Activated T-cell treated with anti-CD3 and anti-CD28 coated beads, Interleukin-2, amount 50 U/mL, for 24 hours (primary cell): ENCODE measurements around the gene ARHGEF37.
A peak's percentile ranks its signal among the peaks of the same experiment; 100 is the strongest.

Source experiments
- DNase-seq: peaks from one replicate; pipeline ENCODE4 v3.0.0-alpha.2; 2020
- H3K27ac Mint-ChIP-seq: 2 replicates; pipeline ENCODE4 v1.8.0; 2020; ENCODE audit warnings: mild to moderate bottlenecking, mixed read lengths
- H3K27me3 Mint-ChIP-seq: 2 replicates; pipeline ENCODE4 v1.8.0; 2020; ENCODE audit warnings: mixed read lengths
- H3K36me3 Mint-ChIP-seq: 2 replicates; pipeline ENCODE4 v1.8.0; 2020; ENCODE audit warnings: low read depth, mixed read lengths
- H3K4me1 Mint-ChIP-seq: 2 replicates; pipeline ENCODE4 v1.8.0; 2020; ENCODE audit warnings: low read depth, mixed read lengths
- H3K4me3 Mint-ChIP-seq: 2 replicates; pipeline ENCODE4 v1.8.0; 2020; ENCODE audit warnings: mild to moderate bottlenecking, moderate library complexity, mixed read lengths
- H3K9me3 Mint-ChIP-seq: 2 replicates; pipeline ENCODE4 v1.8.0; 2020; ENCODE audit warnings: mixed read lengths

Gene ARHGEF37

DNA sequence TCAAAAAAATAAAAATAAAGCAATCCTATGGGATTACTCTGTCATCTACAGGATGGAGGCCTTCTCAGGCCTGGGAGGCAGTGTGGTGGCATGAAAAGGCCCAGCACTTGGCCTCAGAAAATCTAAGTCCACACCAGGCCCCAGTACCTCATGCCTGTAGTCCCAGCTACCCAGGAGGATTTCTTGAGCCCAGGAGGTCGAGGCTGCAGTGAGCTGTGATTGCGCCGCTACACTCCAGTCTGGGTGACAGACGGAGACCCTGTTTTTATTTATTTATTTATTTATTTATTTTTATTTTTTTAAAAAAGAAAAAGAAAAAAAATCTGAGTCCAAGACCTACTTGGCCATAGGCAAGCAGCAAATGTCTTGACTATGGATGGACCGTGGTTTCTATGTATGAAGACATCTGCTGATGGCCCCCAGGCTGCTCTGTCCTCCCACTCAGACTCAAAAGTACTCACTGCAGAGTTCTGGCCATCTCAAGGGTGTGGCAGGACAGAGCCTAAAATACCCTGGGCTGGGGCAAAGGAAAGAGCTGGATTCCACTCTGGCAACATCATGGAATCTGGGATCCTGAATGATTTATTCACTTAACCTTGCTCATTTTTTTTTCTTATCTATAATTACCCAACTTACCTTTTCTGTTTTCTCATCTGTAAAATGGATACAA lies 55.0 kb downstream of the ARHGEF37 start:
- DNase-seq, result no peak
- Mint-ChIP-seq H3K4me1 (peaks cover 19% of the 10 kb centered on the region), H3K9me3 (no peaks in the 10 kb centered on the region), H3K27me3 (no peaks in the 10 kb centered on the region), H3K27ac (no peak overlapping the region), H3K36me3 (no peaks in the 10 kb centered on the region), H3K4me3 (no peak overlapping the region)

DNA sequence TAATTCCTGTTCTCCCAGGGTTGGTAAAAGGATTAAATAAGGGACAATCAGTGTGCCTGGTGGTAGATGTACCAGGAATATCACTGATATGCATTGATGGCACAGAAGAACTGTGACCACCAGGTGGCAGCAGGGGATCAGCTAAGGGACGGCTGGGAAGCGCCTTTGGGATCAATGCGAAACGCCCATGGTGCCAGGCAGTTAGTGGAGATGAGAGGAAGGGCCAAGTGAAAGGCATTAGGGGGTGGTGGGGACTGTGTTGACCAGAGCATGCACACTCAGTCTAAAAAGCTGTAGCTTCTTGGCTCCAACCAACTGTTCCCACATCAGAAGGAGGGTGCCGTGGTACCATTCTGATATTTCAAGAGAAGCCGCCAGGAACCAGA lies 55.6 kb downstream of the ARHGEF37 start:
- H3K27me3 Mint-ChIP-seq, result no peaks in the 10 kb centered on the region
- no peak overlapping the region for H3K27ac Mint-ChIP-seq
- no peak overlapping the region for H3K4me3 Mint-ChIP-seq
- H3K9me3 Mint-ChIP-seq, result no peaks in the 10 kb centered on the region
- H3K36me3 Mint-ChIP-seq, result no peaks in the 10 kb centered on the region
- DNase-seq, result peak; percentile 80
- H3K4me1 Mint-ChIP-seq, result peaks cover 19% of the 10 kb centered on the region

DNA sequence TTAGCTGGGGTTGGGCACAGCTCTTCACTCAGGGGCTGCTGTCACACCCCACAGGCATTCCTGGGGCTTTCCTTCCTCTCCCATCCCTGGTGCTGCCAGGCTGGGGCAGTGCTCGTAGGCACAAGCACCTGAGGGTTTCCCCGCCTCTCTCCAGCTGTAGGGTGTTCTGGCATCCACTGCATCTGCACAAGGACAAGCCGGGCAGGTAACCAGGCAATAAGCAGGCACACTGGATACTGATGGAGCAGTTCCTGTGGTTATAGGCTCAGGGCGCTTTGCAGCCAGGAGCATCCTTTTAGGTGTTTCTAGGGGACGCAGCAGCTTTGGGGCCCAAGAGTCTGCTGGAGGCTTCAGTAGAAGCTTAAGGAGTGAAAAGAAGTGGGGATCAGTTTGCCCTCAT lies 56.8 kb downstream of the ARHGEF37 start:
- no peaks in the 10 kb centered on the region for H3K36me3 Mint-ChIP-seq
- no peak for DNase-seq
- H3K27me3 Mint-ChIP-seq, result no peaks in the 10 kb centered on the region
- H3K27ac Mint-ChIP-seq, result no peak overlapping the region
- no peak overlapping the region for H3K4me3 Mint-ChIP-seq
- peaks cover 8% of the 10 kb centered on the region for H3K4me1 Mint-ChIP-seq
- no peaks in the 10 kb centered on the region for H3K9me3 Mint-ChIP-seq

DNA sequence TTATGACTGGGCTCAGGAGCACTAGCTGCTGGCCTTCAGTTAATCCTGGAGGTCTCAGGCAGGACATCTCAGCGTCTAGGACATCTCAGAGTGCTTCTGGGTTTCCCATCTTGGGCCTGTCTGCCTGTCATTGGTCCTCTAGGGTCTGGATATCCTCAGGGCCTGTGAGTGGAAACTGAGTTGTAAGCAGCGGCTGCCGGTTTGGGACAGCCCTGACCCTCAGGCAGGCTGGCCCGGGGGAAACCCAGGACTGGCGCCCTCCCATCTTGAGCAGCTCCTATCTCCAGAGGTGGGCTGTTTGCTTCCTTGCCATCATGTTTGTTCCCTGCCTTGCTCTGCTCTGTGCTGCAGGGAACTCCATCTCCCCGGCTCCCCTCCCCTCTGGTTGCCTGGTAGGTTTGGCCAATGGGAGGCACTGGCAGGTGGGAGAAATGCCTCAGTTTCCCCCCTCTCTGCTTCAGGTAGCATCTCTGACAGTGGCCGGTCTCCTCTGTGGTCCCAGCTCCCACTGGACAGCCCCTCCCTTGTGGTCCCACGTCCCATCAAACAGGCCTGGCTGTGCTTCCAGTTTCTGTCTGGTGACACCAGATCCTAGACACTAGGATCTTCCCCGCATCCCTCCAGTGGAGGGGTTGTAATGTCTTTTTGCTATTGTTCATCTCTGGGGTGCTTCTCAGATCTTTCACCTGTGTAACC lies 57.4 kb downstream of the ARHGEF37 start:
- Mint-ChIP-seq H3K4me1 (peaks cover 2% of the 10 kb centered on the region), H3K9me3 (no peaks in the 10 kb centered on the region), H3K27me3 (no peaks in the 10 kb centered on the region), H3K27ac (no peak overlapping the region), H3K4me3 (no peak overlapping the region), H3K36me3 (no peaks in the 10 kb centered on the region)
- DNase-seq, result no peak

DNA sequence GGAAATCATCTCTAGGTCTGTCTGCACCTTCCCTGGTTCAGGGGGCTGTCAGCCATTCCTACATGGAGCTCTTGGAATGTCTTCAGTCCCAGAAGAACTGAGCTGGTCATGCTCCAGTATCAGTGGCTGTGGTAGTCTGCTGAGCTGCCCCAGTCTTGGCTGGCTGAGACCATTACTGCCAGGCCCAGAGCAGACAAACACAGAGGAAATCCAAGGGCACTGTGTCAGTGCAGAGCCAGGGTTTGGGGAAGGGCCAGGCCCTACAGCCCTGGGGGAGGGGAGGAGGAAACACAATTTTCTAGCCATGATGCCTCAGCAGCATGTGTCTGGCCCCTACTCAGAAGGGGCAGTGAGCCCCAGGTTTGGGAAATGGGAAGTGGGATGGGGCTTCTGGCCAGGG lies 58.4 kb downstream of the ARHGEF37 start:
- Mint-ChIP-seq H3K36me3 (no peaks in the 10 kb centered on the region), H3K4me3 (no peak overlapping the region), H3K4me1 (peaks cover 1% of the 10 kb centered on the region), H3K27ac (no peak overlapping the region), H3K27me3 (no peaks in the 10 kb centered on the region), H3K9me3 (no peaks in the 10 kb centered on the region)
- DNase-seq, result no peak

DNA sequence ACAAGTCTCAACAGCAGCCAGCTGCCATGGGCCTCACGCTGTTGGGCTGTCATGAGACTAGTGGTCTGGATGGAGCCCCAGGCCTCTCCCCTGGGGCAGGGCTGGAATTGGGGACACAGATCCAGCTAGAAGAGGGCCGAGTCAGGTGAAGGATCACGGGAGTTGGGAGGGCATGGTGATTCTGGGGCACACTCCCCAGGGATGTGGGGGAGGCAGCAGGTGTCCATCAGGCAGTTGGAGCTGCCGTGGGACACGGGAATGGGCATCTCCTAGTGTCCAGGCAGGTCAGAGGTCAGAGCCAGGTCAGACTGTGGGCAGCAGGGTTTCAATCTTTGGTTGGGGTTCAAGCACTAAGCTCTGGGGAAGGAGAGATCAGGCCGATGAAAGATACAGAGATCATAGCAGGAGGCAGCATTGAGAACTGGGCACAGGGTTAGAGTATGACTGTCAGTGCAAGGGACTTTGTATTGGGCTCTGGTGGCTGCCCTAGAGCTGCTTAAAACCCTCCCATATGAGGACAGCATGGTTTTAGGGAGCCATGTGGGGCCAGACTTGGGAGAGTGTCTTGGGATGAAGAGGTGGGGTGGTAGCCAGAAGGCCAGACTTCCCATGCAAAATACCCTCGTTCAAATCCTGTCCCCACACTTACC lies 59.2 kb downstream of the ARHGEF37 start:
- H3K27me3 Mint-ChIP-seq, result no peaks in the 10 kb centered on the region
- no peak overlapping the region for H3K4me3 Mint-ChIP-seq
- H3K4me1 Mint-ChIP-seq, result peaks cover 1% of the 10 kb centered on the region
- no peaks in the 10 kb centered on the region for H3K36me3 Mint-ChIP-seq
- no peak for DNase-seq
- no peak overlapping the region for H3K27ac Mint-ChIP-seq
- H3K9me3 Mint-ChIP-seq, result no peaks in the 10 kb centered on the region

DNA sequence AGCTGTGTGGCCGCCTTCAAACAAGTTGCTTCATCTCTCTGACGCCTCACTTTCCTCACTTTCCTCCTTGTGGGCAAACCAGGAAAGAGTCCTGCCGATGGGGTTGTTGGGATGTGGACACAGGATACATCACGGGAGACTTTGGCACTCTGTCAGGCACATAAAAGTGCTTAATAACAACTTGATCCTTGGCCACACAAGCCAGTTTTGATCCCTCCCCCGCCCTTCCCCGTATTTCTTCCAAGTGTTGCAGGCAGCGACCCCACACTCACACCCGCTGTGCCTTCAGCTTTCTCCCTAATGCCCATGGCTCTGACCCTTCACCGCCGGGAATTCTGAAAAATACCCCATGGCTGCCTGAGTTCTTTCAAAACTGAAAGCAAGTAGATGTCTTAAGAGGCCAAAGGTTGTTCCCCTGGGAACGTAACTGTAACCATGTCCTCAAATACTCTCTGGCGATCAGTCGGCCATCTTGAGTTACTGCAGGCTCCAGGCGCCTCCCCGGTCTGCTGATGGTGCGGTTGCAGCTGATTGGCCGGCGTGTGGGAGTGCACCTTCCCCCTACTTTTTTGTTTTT lies 59.8 kb downstream of the ARHGEF37 start:
- Mint-ChIP-seq H3K4me1 (peaks cover 1% of the 10 kb centered on the region), H3K36me3 (no peaks in the 10 kb centered on the region), H3K27me3 (no peaks in the 10 kb centered on the region), H3K27ac (no peak overlapping the region), H3K4me3 (no peak overlapping the region), H3K9me3 (no peaks in the 10 kb centered on the region)
- no peak for DNase-seq

DNA sequence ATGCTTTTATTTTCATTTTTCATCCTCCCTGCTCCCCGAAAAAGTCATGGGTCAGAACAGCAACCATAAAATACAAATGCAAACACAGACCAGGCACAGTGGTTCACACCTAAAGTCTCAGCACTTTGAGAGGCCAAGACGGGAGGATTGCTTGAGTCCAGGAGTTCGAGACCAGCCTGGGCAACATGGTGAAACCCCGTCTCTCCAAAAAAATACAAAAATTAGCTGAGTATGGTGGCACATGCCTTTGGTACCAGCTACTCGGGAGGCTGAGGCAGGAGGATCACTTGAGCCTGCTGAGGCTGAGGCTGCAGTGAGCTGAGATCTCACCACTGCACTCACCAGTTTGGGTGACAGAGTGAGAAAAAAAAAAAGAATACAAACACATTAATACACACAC lies 60.3 kb downstream of the ARHGEF37 start:
- no peak overlapping the region for H3K4me3 Mint-ChIP-seq
- H3K36me3 Mint-ChIP-seq, result no peaks in the 10 kb centered on the region
- H3K27me3 Mint-ChIP-seq, result no peaks in the 10 kb centered on the region
- H3K27ac Mint-ChIP-seq, result no peak overlapping the region
- H3K9me3 Mint-ChIP-seq, result no peaks in the 10 kb centered on the region
- no peak for DNase-seq
- peaks cover 4% of the 10 kb centered on the region for H3K4me1 Mint-ChIP-seq

DNA sequence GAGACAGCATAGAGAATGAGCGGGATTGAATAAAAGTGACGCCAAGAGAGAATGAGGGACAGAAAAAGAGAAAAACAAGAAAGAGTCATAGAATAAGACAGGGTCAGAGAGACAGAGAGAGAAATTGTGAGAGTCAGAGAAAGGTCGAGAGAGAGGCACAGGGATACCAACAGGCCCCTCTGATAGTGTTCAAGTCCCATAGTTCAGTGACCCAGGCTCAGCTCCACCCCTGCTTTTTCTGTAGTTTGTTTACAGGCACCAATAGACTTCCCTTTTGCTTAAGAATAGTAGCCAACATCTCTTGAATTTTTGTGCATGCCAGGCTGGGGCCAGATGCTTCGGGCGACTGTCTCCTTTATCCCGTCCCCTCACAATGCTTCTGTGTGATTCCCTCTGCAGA lies 62.5 kb downstream of the ARHGEF37 start:
- H3K27ac Mint-ChIP-seq, result no peak overlapping the region
- no peaks in the 10 kb centered on the region for H3K36me3 Mint-ChIP-seq
- H3K9me3 Mint-ChIP-seq, result no peaks in the 10 kb centered on the region
- H3K4me3 Mint-ChIP-seq, result no peak overlapping the region
- peaks cover 10% of the 10 kb centered on the region for H3K4me1 Mint-ChIP-seq
- DNase-seq, result no peak
- H3K27me3 Mint-ChIP-seq, result no peaks in the 10 kb centered on the region

DNA sequence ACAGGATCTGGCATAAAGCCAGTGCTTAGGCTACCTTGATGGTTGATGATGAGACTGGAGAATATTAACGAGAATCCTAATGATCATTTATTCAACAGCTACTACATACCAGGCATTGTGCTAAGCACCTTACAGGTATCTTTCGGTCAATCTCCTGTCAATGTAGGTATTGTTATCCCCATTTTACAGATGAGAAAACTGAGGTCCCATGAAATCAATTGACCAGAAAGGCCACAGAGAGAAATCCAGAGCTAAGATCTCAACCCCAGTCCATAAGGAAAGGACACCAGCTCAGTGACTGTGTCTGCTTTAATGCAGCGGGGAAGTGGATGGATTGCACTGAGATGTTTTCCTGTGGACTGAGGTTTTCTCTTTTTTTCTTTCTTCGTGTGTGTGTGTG lies 63.3 kb downstream of the ARHGEF37 start:
- Mint-ChIP-seq H3K27ac (no peak overlapping the region), H3K4me1 (peaks cover 10% of the 10 kb centered on the region), H3K4me3 (no peak overlapping the region), H3K9me3 (no peaks in the 10 kb centered on the region), H3K36me3 (no peaks in the 10 kb centered on the region), H3K27me3 (no peaks in the 10 kb centered on the region)
- DNase-seq, result no peak

DNA sequence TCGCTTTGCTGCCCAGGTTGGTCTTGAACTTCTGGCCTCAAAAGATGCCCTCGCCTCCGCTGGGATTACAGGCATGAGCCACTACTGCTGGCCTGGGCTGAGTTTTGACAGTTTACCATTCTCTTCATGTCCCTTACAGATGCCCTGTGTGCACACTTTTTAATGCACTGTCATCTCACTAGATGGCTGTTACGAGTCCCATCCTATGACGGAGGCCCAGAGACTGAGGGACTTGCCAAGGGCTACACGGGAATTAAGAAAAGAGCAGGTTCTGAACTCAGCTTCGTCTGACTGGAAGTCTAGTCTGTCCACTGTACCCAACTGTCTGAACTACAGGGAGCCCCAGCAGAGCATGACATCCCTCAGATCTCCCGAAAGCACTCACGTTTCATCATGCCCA lies 63.9 kb downstream of the ARHGEF37 start:
- no peaks in the 10 kb centered on the region for H3K9me3 Mint-ChIP-seq
- no peaks in the 10 kb centered on the region for H3K36me3 Mint-ChIP-seq
- peaks cover 10% of the 10 kb centered on the region for H3K4me1 Mint-ChIP-seq
- no peak for DNase-seq
- H3K27ac Mint-ChIP-seq, result no peak overlapping the region
- no peak overlapping the region for H3K4me3 Mint-ChIP-seq
- H3K27me3 Mint-ChIP-seq, result no peaks in the 10 kb centered on the region

DNA sequence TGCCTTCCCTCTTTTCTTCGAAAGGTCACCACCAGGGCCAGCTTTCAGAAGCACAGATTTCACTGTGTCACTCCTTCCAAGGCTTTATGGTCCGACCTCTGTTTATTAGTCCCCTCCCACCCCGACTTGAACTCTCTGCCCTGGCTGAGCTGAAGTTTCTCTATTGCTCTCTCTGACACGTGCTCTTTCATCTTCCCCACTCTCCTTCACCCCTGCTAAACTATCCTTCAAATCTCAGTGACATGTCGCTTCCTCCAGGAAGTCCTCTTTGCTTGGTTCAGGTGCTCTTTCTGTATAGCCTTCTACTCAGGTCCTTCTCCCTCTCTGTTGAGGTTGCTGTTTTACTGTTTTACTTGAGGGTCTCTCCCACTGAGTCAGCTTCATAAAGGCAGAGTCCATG lies 64.4 kb downstream of the ARHGEF37 start:
- Mint-ChIP-seq H3K9me3 (no peaks in the 10 kb centered on the region), H3K27me3 (no peaks in the 10 kb centered on the region), H3K36me3 (no peaks in the 10 kb centered on the region), H3K4me1 (peaks cover 10% of the 10 kb centered on the region), H3K27ac (no peak overlapping the region), H3K4me3 (no peak overlapping the region)
- no peak for DNase-seq

DNA sequence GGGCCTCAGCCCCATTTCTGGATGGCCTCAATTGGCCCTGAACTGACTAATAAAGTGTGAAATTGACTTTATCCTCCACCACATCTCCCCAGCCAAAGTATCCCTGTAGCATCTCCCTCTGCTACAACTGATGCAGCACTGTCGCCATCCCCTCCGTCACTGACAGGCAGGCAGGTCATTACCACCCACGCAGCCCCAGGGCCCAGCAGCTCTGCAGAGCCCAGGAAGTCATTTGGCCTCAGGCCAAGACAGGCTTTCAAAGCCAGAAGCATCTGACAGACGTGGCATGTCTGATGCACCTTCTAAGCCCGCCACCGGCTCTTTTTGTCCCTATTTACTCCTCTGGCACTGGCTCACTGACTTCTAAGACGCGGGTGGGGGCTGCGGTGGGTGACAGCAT lies 65.3 kb downstream of the ARHGEF37 start:
- Mint-ChIP-seq H3K4me3 (no peak overlapping the region), H3K27ac (no peak overlapping the region), H3K36me3 (no peaks in the 10 kb centered on the region), H3K27me3 (no peaks in the 10 kb centered on the region), H3K9me3 (no peaks in the 10 kb centered on the region), H3K4me1 (peaks cover 10% of the 10 kb centered on the region)
- DNase-seq, result peak; percentile 48

DNA sequence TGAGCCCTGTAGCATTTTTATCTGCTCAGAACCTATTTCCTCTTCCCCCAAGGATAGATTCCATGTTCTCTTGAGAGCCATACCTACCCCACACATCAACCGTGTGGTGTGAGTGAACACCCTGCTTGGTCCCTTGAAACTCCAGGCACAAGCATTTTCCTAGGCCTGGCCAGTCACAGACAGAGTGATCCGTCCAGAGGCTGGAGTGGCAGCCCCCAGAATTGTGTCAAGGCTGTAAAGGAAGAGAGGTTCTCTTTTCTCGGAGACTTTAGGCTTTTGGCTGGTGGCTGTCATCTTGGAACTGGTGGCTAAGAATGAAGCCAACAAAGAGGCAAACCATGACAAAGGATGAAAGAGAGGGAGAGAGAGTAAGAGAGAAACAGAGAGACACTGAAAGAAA lies 66.0 kb downstream of the ARHGEF37 start:
- H3K9me3 Mint-ChIP-seq, result no peaks in the 10 kb centered on the region
- no peaks in the 10 kb centered on the region for H3K27me3 Mint-ChIP-seq
- no peak overlapping the region for H3K27ac Mint-ChIP-seq
- no peak overlapping the region for H3K4me3 Mint-ChIP-seq
- H3K36me3 Mint-ChIP-seq, result no peaks in the 10 kb centered on the region
- peaks cover 10% of the 10 kb centered on the region for H3K4me1 Mint-ChIP-seq
- DNase-seq, result no peak
